DOHH2 (cell line): Measurements from ENCODE around the gene ACKR3.

Source experiments
- H3F3A ChIP-seq: fragments of 200-600 bp; sonication (generic), shearing (Covaris generic); 2 replicates; pipeline ENCODE4 v1.6.0; 2016; ENCODE audit warnings: antibody characterized with exemption, mild to moderate bottlenecking; ENCODE audit not compliant: control insufficient read depth, insufficient read depth
- H3K27ac ChIP-seq: fragments of 200-600 bp; sonication (generic); 2 replicates; pipeline ENCODE4 v1.5.1; 2014; ENCODE audit warnings: low read depth, mild to moderate bottlenecking, low read length, moderate library complexity
- H3K27me3 ChIP-seq: fragments of 200-600 bp; sonication (generic); 2 replicates; pipeline ENCODE4 v1.6.1; 2014; ENCODE audit warnings: mild to moderate bottlenecking, low read length, mixed read lengths; ENCODE audit not compliant: control insufficient read depth
- H3K36me3 ChIP-seq: fragments of 200-600 bp; sonication (generic); 2 replicates; pipeline ENCODE4 v1.6.1; 2014; ENCODE audit warnings: mild to moderate bottlenecking, low read length, moderate library complexity, mixed read lengths; ENCODE audit not compliant: control insufficient read depth
- H3K4me1 ChIP-seq: fragments of 200-600 bp; sonication (generic); 2 replicates; pipeline ENCODE4 v1.6.1; 2014; ENCODE audit warnings: mild to moderate bottlenecking, low read length, mixed read lengths; ENCODE audit not compliant: control insufficient read depth
- H3K4me2 ChIP-seq: fragments of 200-600 bp; sonication (generic); 2 replicates; pipeline ENCODE4 v1.6.0; 2014; ENCODE audit warnings: mild to moderate bottlenecking, low read length, moderate library complexity
- H3K4me3 ChIP-seq: fragments of 200-600 bp; sonication (generic); 2 replicates; pipeline ENCODE4 v1.5.1; 2014; ENCODE audit warnings: mild to moderate bottlenecking, low read length, mixed read lengths
- H3K79me2 ChIP-seq: fragments of 200-600 bp; sonication (generic); 2 replicates; pipeline ENCODE4 v1.6.1; 2014; ENCODE audit warnings: mild to moderate bottlenecking, low read length, mixed read lengths; ENCODE audit not compliant: control insufficient read depth
- H3K9me2 ChIP-seq: fragments of 200-600 bp; sonication (generic); replicated peaks from 2 replicates; pipeline ENCODE4 v1.6.1; 2014; ENCODE audit warnings: mild to moderate bottlenecking, low read length, mixed read lengths; ENCODE audit not compliant: control insufficient read depth
- H3K9me3 ChIP-seq: fragments of 200-600 bp; sonication (generic); 2 replicates; pipeline ENCODE4 v1.6.1; 2014; ENCODE audit warnings: antibody characterized with exemption, low read length, mixed read lengths; ENCODE audit not compliant: control insufficient read depth, insufficient read depth
- H4K20me1 ChIP-seq: fragments of 200-600 bp; sonication (generic); 2 replicates; pipeline ENCODE4 v1.6.0; 2014; ENCODE audit warnings: low read depth, mild to moderate bottlenecking, antibody characterized with exemption, low read length, moderate library complexity; ENCODE audit not compliant: control insufficient read depth, insufficient read depth
- CTCF ChIP-seq: fragments of 200-600 bp; sonication (generic); IDR thresholded peaks from one replicate; pipeline ENCODE4 v1.5.1; 2014; ENCODE audit warnings: antibody characterized with exemption, mild to moderate bottlenecking, low read depth, low read length; ENCODE audit not compliant: poor library complexity, severe bottlenecking
- EZH2phosphoT487 ChIP-seq: fragments of 200-600 bp; sonication (generic); IDR thresholded peaks from 2 replicates; pipeline ENCODE4 v1.6.1; 2017; ENCODE audit warnings: borderline replicate concordance, mild to moderate bottlenecking, antibody characterized with exemption, low read length, moderate library complexity, mixed read lengths

ACKR3 gene

DNA sequence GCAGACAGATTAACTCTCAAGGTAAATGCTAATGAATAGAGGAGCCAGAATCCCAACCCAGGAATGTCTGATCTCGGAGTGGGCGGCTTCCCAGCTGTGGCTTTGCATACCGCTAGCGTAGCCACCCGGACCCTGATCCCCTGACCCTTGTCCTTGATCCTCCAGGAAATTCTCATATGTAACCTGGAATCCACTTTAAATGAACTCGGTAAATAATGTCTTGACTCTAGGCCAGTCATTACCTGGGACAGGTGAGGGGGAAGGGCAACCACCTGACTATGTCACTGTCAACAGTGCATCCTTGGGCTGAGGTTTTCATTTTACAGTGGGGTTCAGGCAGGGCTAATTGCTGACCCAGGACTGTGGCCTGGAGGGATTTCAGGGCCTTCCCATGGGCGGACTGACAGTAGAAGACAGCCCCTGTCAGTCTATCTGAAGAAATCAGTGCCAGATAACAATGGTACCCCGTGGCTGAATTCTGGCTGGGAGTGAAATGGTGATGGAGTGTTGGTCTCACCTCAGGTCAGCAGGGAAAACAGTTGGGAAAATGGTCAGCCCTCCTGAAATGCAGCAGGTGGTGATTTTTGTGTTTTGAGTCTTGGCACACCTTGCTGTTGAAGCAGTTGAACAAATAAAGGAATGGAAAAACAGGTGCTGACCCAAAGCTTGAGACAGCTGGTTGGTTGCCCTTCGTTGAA is 9.6 kb downstream of the ACKR3 start:
- H3K4me3 ChIP-seq = no peak overlapping the region
- no peaks in the 10 kb centered on the region for H3K9me2 ChIP-seq
- H3K79me2 ChIP-seq = no peaks in the 10 kb centered on the region
- no peak overlapping the region for H3K27ac ChIP-seq
- no peaks in the 10 kb centered on the region for H3K27me3 ChIP-seq
- no peaks in the 10 kb centered on the region for H3K4me1 ChIP-seq
- TF ChIP-seq EZH2phosphoT487 (no peak), CTCF (no peak)
- no peaks in the 10 kb centered on the region for H3K9me3 ChIP-seq
- H3K36me3 ChIP-seq = no peaks in the 10 kb centered on the region
- no peak overlapping the region for H3K4me2 ChIP-seq
- H3F3A ChIP-seq = no peaks in the 10 kb centered on the region
- H4K20me1 ChIP-seq = no peaks in the 10 kb centered on the region; the same call in 1 of the 2 replicates

- Histone ChIP-seq H3K36me3 (no peaks in the 10 kb centered on the region), H3K9me2 (no peaks in the 10 kb centered on the region), H3K4me2 (no peak overlapping the region), H4K20me1 (no peaks in the 10 kb centered on the region; the same call in 1 of the 2 replicates), H3K9me3 (no peaks in the 10 kb centered on the region), H3F3A (no peaks in the 10 kb centered on the region), H3K27me3 (no peaks in the 10 kb centered on the region), H3K79me2 (no peaks in the 10 kb centered on the region), H3K27ac (no peak overlapping the region), H3K4me1 (no peaks in the 10 kb centered on the region), H3K4me3 (no peak overlapping the region)
- TF ChIP-seq EZH2phosphoT487 (no peak), CTCF (no peak)
Measured at GRCh38 chr2:236579746-236580315, 10.2 kb downstream of the ACKR3 start.

- Histone ChIP-seq H3K4me1 (no peaks in the 10 kb centered on the region), H3K9me3 (no peaks in the 10 kb centered on the region), H3K9me2 (no peaks in the 10 kb centered on the region), H3K79me2 (no peaks in the 10 kb centered on the region), H3K27me3 (no peaks in the 10 kb centered on the region), H4K20me1 (no peaks in the 10 kb centered on the region; the same call in 1 of the 2 replicates), H3F3A (no peaks in the 10 kb centered on the region), H3K36me3 (no peaks in the 10 kb centered on the region), H3K27ac (no peak overlapping the region), H3K4me3 (no peak overlapping the region), H3K4me2 (no peak overlapping the region)
- TF ChIP-seq EZH2phosphoT487 (no peak), CTCF (no peak)
Measured at GRCh38 chr2:236580746-236581355, 11.2 kb downstream of the ACKR3 start.
